ENCODE measurements around the gene PTPN14.

- TF ChIP-seq CTCF (conservative IDR thresholded peaks at IDR 0.05; ENCODE audit: low read length) (no peak), EZH2phosphoT487 (IDR thresholded peaks at IDR 0.05; ENCODE audit: borderline replicate concordance) (no peak)
Observed at GRCh38 chr1:214386333-214386732, 165.1 kb downstream of the PTPN14 start.
